Lower lobe of right lung (tissue), 2 donors: ENCODE data around the gene DTNB. TPM values are rescaled to one million over a fixed set of nuclear protein-coding genes. Genes with fewer than 3 reads are reported as not detected.

ENCODE experiments used
- ATAC-seq, 2 donors: fragments of 200-7000 bp; cut with Tn5 transposase; one replicate each; pipeline ENCODE4 v1.9.1; 2020 to 2022; ENCODE audit warnings: mild to moderate bottlenecking in 2 of 2, moderate library complexity in 2 of 2
- DNase-seq: peaks from one replicate; pipeline ENCODE4 v3.0.0-alpha.2; 2020
- H3K27ac ChIP-seq: fragments of 200-600 bp; one replicate; pipeline ENCODE4 v1.8.0; 2022
- H3K27me3 ChIP-seq: fragments of 200-600 bp; one replicate; pipeline ENCODE4 v1.8.0; 2022; ENCODE audit warnings: low read depth
- H3K36me3 ChIP-seq: fragments of 200-600 bp; one replicate; pipeline ENCODE4 v1.8.0; 2022; ENCODE audit warnings: mild to moderate bottlenecking
- H3K4me1 ChIP-seq: fragments of 200-600 bp; one replicate; pipeline ENCODE4 v1.8.0; 2022
- H3K4me3 ChIP-seq: fragments of 200-600 bp; one replicate; pipeline ENCODE4 v1.8.0; 2022; ENCODE audit warnings: mild to moderate bottlenecking
- H3K9me3 ChIP-seq: fragments of 200-600 bp; one replicate; pipeline ENCODE4 v1.8.0; 2022
- CTCF ChIP-seq: fragments of 200-600 bp; IDR thresholded peaks from one replicate; pipeline ENCODE4 v1.8.0; 2022; ENCODE audit warnings: antibody characterized with exemption, mild to moderate bottlenecking
- intact Hi-C: fragments of 100-400 bp; cut with DNase I; formaldehyde crosslinking; loops from one replicate; pipeline ENCODE4 v1.11.0; 2022
- total RNA-seq: library from RNA; stranded (reverse); fragmentation: NEBNext Ultra II Directional; extraction: Animal tissue kit (Norgen Biotek cat#: 25700); gene quantifications from one replicate; pipeline ENCODE4 v1.2.1, GENCODE V29; 2021
- donor health status: DM: no; HTN: yes; CAD: no; lungs with severe emphysema.

Gene DTNB
- total RNA-seq, 1 donor from 2014 or later = 32.9 TPM

- no peaks in the 10 kb centered on the region for H3K9me3 ChIP-seq
- H3K27ac ChIP-seq = no peak overlapping the region
- ATAC-seq = no peak
- no peak for TF ChIP-seq CTCF
- intact Hi-C loops = no loop called here
- no peaks in the 10 kb centered on the region for H3K36me3 ChIP-seq
- no peaks in the 10 kb centered on the region for H3K4me1 ChIP-seq
- no peak overlapping the region for H3K4me3 ChIP-seq
- no peak for DNase-seq
- no peaks in the 10 kb centered on the region for H3K27me3 ChIP-seq
These were observed 18.8 kb upstream of the DTNB start for GRCh38 chr2:25692143-25692542.

GRCh38 chr2:25690058-25690457 is 16.7 kb upstream of the DTNB start:
- TF ChIP-seq CTCF = no peak
- Histone ChIP-seq H3K4me3 (no peak overlapping the region), H3K36me3 (no peaks in the 10 kb centered on the region), H3K27ac (no peak overlapping the region), H3K4me1 (no peaks in the 10 kb centered on the region), H3K27me3 (no peaks in the 10 kb centered on the region), H3K9me3 (no peaks in the 10 kb centered on the region)
- intact Hi-C loops = no loop called here
- DNase-seq (no peak), ATAC-seq (no peak)

- Histone ChIP-seq H3K27me3 (no peaks in the 10 kb centered on the region), H3K4me1 (no peaks in the 10 kb centered on the region), H3K27ac (no peak overlapping the region), H3K36me3 (no peaks in the 10 kb centered on the region), H3K9me3 (no peaks in the 10 kb centered on the region), H3K4me3 (no peak overlapping the region)
- DNase-seq (no peak), ATAC-seq (no peak)
- no peak for TF ChIP-seq CTCF
- intact Hi-C loops = no loop called here
These were observed 14.9 kb upstream of the DTNB start for GRCh38 chr2:25688236-25688635.

GRCh38 chr2:25685741-25686140 is 12.4 kb upstream of the DTNB start:
- Histone ChIP-seq H3K36me3 (no peaks in the 10 kb centered on the region), H3K27ac (no peak overlapping the region), H3K4me1 (no peaks in the 10 kb centered on the region), H3K27me3 (no peaks in the 10 kb centered on the region), H3K4me3 (no peak overlapping the region), H3K9me3 (no peaks in the 10 kb centered on the region)
- intact Hi-C loops = no loop called here
- TF ChIP-seq CTCF = no peak
- ATAC-seq = peak in 1 of 2 donors; percentile 42
- DNase-seq = no peak

- no peak overlapping the region for H3K4me3 ChIP-seq
- H3K4me1 ChIP-seq = no peaks in the 10 kb centered on the region
- no peaks in the 10 kb centered on the region for H3K9me3 ChIP-seq
- intact Hi-C loops = no loop called here
- DNase-seq (no peak), ATAC-seq (no peak)
- TF ChIP-seq CTCF = no peak
- H3K36me3 ChIP-seq = no peaks in the 10 kb centered on the region
- no peaks in the 10 kb centered on the region for H3K27me3 ChIP-seq
- H3K27ac ChIP-seq = no peak overlapping the region
These were observed 11.4 kb upstream of the DTNB start for GRCh38 chr2:25684577-25685473.
